MM.1S (cell line): ENCODE measurements around the gene IL3.

Experiments used
- CTCF ChIP-seq: fragments of 300-600 bp; sonication (generic); IDR thresholded peaks from 2 replicates; pipeline ENCODE4 v1.5.1; 2016; ENCODE audit warnings: antibody characterized with exemption, low read length, mixed read lengths
- EZH2 ChIP-seq: fragments of 300-600 bp; sonication (generic); optimal IDR thresholded peaks from 2 replicates; pipeline ENCODE3; 2017; ENCODE audit warnings: low read depth, mild to moderate bottlenecking, antibody characterized with exemption, low read length, mixed read lengths

GRCh38 chr5:132025403-132025971, 35.0 kb upstream of the IL3 start:
- TF ChIP-seq CTCF = no peak
- no peak for TF ChIP-seq EZH2
